Stimulated activated naive B cell treated with anti-CD40 and anti-IgM and Interleukin-4, amounts not matched to agents 10 μg/mL and 1 μg/mL and 100 μg/mL, for 72 hours (primary cell): ENCODE data around the gene SNRK.

Experiments
- ATAC-seq, 2 donors: fragments of 150-1000 bp; cut with Tn5 transposase; replicated peaks; 2 replicates each; pipeline ENCODE4 v1.10.0; 2021; ENCODE audit warnings: moderate library complexity in 1 of 2
- DNase-seq: peaks from one replicate; pipeline ENCODE4 v3.0.0; 2021
- H3K27ac Mint-ChIP-seq: one replicate; pipeline ENCODE4 v1.8.0; 2022; ENCODE audit warnings: mild to moderate bottlenecking, mixed read lengths
- H3K27me3 Mint-ChIP-seq, 2 donors: one replicate each; pipeline ENCODE4 v1.8.0; 2022; ENCODE audit warnings: mixed read lengths in 2 of 2
- H3K36me3 Mint-ChIP-seq, 2 donors: one replicate each; pipeline ENCODE4 v1.8.0; 2022; ENCODE audit warnings: mixed read lengths in 2 of 2, mild to moderate bottlenecking in 1 of 2
- H3K4me1 Mint-ChIP-seq, 2 donors: one replicate each; pipeline ENCODE4 v1.8.0; 2022; ENCODE audit warnings: mixed read lengths in 2 of 2, mild to moderate bottlenecking in 1 of 2
- H3K4me3 Mint-ChIP-seq, 2 donors: one replicate each; pipeline ENCODE4 v1.8.0; 2022; ENCODE audit warnings: mild to moderate bottlenecking in 2 of 2, mixed read lengths in 2 of 2, moderate library complexity in 1 of 2
- H3K9me3 Mint-ChIP-seq, 2 donors: one replicate each; pipeline ENCODE4 v1.8.0; 2022; ENCODE audit warnings: mixed read lengths in 2 of 2, mild to moderate bottlenecking in 1 of 2

SNRK gene

DNA sequence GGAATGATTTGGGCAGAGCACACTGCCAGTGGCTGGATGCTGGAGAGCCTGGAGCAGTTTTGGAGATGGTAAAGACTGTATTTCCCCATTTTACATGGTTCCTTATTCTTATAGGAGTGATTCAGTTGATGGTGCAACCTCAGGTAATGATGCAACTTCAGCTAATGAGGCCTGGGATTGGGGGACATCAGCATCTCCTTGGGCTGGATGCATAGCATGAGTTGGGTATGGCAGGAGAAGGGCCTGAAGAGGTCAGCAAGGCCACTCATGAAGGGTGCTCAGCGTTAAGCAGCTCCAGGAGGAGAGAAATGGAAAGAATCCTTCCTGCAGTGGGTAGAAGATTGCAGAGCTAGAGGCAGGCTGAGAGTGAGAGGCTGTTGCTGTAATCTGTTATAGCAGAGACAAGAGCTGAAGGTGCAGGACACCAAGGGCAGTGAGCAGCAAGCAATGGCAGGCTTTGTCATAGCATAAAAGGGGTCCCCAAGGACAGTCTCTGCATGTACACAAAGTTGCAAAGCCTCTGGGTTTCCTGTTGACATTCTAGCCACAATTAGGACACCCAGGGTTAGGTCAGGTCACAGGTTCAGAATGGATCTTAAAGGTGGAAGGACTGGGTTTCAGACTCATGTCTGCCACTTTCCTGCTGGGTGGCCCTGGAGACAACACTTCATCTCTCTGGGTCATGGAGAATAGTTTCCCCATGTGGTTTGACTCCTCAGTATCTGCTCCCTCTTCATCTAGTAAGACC, 29.5 kb upstream of the SNRK start:
- Mint-ChIP-seq H3K9me3 (no peaks in the 10 kb centered on the region), H3K4me1 (peaks cover 30 to 42% of the 10 kb centered on the region in 2 donors), H3K27ac (no peak overlapping the region), H3K36me3 (no peaks in the 10 kb centered on the region), H3K27me3 (peaks cover 0 to 4% of the 10 kb centered on the region in 2 donors), H3K4me3 (no peak overlapping the region)
- ATAC-seq (no peak), DNase-seq (no peak)

DNA sequence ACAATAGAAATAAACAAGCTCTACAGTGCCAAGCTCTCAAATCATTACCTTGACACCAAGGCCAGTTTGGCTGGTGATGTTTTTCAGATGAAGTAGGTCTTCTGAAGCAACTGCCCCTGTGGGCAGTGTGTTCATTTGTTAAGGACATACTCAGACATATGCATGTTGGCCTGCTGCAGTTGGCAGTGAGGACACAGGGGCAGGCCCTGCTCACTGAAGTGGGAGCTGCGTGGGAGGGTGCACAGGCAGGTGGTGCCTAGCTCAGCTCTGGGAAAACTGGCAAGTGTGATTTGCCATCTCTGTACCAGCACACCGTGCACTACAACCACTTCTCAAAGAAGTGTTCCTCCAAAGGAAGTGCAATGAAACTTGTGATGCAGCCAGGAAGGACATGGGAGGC, 28.5 kb upstream of the SNRK start:
- Mint-ChIP-seq H3K27ac (no peak overlapping the region), H3K4me1 (peaks cover 30 to 42% of the 10 kb centered on the region in 2 donors), H3K9me3 (no peaks in the 10 kb centered on the region), H3K36me3 (no peaks in the 10 kb centered on the region), H3K4me3 (no peak overlapping the region), H3K27me3 (no peaks in the 10 kb centered on the region)
- DNase-seq (no peak), ATAC-seq (peak; percentile 45 to 65)

DNA sequence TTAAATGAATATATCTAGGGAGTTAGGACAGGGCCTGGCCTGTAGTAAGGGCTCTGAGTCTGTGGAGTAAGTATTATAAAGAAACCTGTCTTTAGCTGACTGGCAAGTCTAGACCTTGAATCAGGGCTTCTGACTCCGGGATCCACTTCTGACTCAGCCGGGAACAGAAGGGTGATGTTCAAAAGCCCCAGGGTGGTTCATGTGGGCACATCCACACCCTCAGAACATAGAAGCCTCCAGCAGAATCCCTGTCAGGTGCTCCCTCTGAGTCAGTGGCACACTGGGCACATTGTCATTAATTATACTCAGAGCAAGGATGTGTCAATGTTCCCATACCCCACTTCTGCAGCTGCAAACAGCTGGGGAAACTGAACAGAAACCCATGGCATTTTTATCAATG, 26.7 kb upstream of the SNRK start:
- H3K27me3 Mint-ChIP-seq: no peaks in the 10 kb centered on the region
- H3K4me1 Mint-ChIP-seq: peaks cover 30 to 42% of the 10 kb centered on the region in 2 donors
- DNase-seq (no peak), ATAC-seq (no peak)
- no peak overlapping the region for H3K4me3 Mint-ChIP-seq
- H3K36me3 Mint-ChIP-seq: no peaks in the 10 kb centered on the region
- no peak overlapping the region for H3K27ac Mint-ChIP-seq
- H3K9me3 Mint-ChIP-seq: no peaks in the 10 kb centered on the region

DNA sequence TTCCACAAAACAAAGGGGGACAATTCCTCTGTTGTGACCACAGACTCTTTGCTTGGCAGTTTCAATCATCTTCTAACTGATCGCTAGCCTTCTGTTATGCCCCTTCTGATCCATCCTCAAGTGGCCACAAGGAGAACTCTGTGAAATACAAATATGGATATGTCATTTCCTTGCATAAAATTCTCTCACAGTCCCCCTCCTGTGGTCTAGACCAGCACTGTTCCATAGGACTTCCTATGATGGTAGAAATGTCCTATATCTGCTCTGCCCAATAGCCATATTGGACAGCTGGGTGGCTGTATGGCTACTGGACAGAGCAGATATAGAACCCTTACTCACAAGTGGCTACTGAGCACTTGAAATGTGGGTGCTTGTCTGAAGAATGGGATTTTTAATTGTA, 25.9 kb upstream of the SNRK start:
- no peak for DNase-seq
- no peaks in the 10 kb centered on the region for H3K36me3 Mint-ChIP-seq
- no peaks in the 10 kb centered on the region for H3K9me3 Mint-ChIP-seq
- no peak overlapping the region for H3K27ac Mint-ChIP-seq
- H3K27me3 Mint-ChIP-seq: no peaks in the 10 kb centered on the region
- H3K4me3 Mint-ChIP-seq: no peak overlapping the region
- ATAC-seq: no peak
- H3K4me1 Mint-ChIP-seq: peaks cover 30 to 42% of the 10 kb centered on the region in 2 donors

DNA sequence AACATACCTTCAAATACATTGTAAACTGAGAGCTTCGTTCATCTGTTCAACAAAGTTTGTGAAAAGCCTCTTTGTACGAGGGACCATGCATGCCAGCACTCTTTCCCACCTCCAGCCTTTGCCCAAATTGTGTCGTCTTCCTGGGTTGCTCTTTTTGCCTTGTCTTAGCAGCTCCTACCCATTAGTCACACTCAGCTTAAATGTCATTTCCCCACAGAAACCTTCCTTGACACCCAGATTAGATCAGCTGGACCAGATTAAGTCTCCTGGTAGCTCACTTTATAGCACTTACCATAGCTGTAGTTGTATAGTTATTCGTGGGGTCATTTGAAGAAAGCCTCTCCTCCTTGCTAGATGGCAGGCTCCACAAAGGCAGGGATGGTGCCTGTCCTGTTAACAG, 24.1 kb upstream of the SNRK start:
- H3K4me1 Mint-ChIP-seq: peaks cover 15 to 25% of the 10 kb centered on the region in 2 donors
- H3K27me3 Mint-ChIP-seq: no peaks in the 10 kb centered on the region
- DNase-seq (no peak), ATAC-seq (no peak)
- H3K36me3 Mint-ChIP-seq: no peaks in the 10 kb centered on the region
- H3K9me3 Mint-ChIP-seq: no peaks in the 10 kb centered on the region
- H3K4me3 Mint-ChIP-seq: no peak overlapping the region
- H3K27ac Mint-ChIP-seq: no peak overlapping the region

DNA sequence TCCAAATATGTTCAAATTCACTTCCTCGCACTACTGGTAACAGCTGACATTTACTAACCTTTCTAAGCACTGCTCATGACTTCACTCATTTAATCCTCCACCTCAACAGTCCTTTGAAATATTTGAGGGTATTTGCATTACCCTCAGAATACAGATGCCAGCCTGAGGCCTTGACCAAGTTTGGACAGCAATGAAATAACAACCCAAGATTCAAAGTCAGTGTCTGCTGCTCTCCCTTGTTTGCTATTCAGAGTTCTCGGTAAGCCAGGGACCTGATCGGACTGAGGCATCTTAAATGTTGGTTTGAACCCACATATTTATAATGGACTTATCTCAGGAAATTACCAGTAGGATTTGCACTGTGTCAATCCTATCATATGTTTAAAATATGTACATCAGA, 19.9 kb upstream of the SNRK start:
- H3K27me3 Mint-ChIP-seq: no peaks in the 10 kb centered on the region
- no peak for ATAC-seq
- H3K9me3 Mint-ChIP-seq: no peaks in the 10 kb centered on the region
- no peak overlapping the region for H3K4me3 Mint-ChIP-seq
- no peak for DNase-seq
- no peaks in the 10 kb centered on the region for H3K36me3 Mint-ChIP-seq
- H3K4me1 Mint-ChIP-seq: no peaks in the 10 kb centered on the region
- no peak overlapping the region for H3K27ac Mint-ChIP-seq

DNA sequence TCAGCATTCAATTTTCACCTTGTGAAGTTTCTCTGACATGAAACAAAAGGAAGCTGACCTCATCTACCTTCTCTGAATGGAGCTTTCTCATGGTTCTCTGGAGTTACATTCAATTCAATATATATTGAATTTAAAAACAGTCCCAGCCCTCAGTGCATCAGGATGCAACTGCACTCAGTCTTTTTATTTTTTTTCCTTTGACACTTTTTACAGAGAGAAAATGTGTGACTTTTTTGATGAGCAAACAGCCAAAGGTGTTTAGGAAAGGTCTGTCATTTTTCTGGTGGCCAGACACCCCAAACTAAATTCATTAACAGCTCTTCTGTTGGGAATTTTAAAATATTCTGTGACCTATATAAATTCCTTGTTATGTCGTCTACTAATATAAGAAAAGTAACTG, 19.3 kb upstream of the SNRK start:
- Mint-ChIP-seq H3K27me3 (no peaks in the 10 kb centered on the region), H3K36me3 (no peaks in the 10 kb centered on the region), H3K9me3 (no peaks in the 10 kb centered on the region), H3K27ac (no peak overlapping the region), H3K4me1 (no peaks in the 10 kb centered on the region), H3K4me3 (no peak overlapping the region)
- DNase-seq (no peak), ATAC-seq (no peak)

DNA sequence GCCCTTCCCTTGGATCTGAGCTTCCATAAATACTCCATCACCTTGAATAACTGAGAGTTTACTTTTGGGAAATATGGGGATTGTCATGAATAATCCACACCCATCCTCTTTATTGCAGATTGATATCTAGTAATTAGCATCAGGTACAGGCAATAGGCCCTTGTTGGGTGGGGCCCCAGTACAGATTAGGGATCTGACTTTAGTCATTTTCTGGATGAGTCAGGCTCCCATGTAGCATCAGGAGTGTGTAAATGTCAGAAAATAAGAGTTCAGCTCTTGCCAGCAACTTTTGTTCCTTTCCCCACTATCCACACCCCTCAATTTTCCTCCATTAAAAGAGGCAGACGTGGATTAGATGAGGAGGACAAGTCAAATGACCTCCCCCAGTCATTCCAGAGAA, 17.7 kb upstream of the SNRK start:
- H3K4me3 Mint-ChIP-seq: no peak overlapping the region
- DNase-seq: no peak
- H3K27me3 Mint-ChIP-seq: no peaks in the 10 kb centered on the region
- no peaks in the 10 kb centered on the region for H3K36me3 Mint-ChIP-seq
- H3K9me3 Mint-ChIP-seq: no peaks in the 10 kb centered on the region
- no peak overlapping the region for H3K27ac Mint-ChIP-seq
- no peaks in the 10 kb centered on the region for H3K4me1 Mint-ChIP-seq
- ATAC-seq: no peak

DNA sequence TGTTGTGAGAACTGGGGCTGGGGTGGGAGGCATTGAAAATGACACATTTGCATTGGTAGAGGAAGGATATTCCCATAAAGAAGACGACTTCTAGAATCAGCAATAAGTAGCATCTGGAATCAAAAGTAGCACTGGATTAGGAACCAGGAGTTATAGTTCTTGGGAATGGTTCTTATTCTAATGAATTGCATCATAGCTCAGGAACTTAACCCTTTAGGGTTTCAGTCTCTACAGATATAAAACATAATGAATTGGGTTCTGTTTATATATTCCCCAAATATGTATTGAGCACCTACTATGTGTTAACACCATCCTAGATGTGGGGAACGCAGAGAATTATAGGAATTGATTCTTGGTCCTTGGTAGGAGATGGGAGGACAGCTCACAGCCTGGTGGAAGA, 16.3 kb upstream of the SNRK start:
- DNase-seq: no peak
- Mint-ChIP-seq H3K4me3 (no peak overlapping the region), H3K27ac (no peak overlapping the region), H3K36me3 (no peaks in the 10 kb centered on the region), H3K4me1 (no peaks in the 10 kb centered on the region), H3K27me3 (no peaks in the 10 kb centered on the region), H3K9me3 (no peaks in the 10 kb centered on the region)
- ATAC-seq: no peak

DNA sequence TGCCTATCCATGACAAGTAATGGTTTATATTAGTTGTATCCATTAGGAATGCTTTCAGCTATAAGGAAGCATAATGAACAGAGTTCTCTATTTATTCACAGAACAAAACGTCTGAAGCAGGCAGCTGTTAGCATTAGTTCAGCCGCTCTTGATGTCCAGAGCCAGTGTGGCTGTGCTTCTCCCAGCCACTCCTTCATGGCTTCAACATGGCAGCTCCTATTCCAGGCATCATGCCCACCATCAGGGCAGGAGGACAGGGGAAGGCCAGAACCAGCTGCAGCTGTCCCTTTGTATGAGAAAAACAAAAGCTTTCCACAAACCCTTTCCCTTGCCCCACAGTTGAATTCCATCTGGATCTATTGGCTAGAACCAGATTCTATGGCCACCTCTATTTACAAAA, 12.9 kb upstream of the SNRK start:
- H3K27ac Mint-ChIP-seq: no peak overlapping the region
- no peaks in the 10 kb centered on the region for H3K9me3 Mint-ChIP-seq
- H3K36me3 Mint-ChIP-seq: no peaks in the 10 kb centered on the region
- ATAC-seq (no peak), DNase-seq (no peak)
- H3K4me3 Mint-ChIP-seq: no peak overlapping the region
- no peaks in the 10 kb centered on the region for H3K4me1 Mint-ChIP-seq
- H3K27me3 Mint-ChIP-seq: peaks cover 4 to 5% of the 10 kb centered on the region in 2 donors

DNA sequence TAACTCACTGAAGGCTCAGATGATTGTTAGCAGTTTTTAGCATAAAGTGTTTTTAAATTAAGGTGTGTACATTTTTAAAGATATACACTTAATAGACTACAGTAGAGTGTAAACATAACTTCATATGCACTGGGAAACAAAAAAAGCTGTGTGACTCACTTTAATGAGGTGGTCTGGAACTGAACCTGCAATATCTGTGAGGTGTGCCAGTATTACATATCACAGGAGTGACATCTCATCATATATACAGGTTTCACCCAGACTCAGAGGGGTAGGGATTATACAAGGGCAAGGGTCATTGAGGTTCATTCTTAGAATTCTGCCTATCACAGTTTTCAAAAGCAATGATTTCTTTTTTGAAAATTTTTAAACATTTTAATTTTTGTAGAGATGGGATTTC, 7.3 kb upstream of the SNRK start:
- Mint-ChIP-seq H3K27me3 (peaks cover 13 to 16% of the 10 kb centered on the region in 2 donors), H3K4me1 (no peaks in the 10 kb centered on the region), H3K27ac (no peak overlapping the region), H3K36me3 (no peaks in the 10 kb centered on the region), H3K9me3 (no peaks in the 10 kb centered on the region), H3K4me3 (no peak overlapping the region)
- ATAC-seq (no peak), DNase-seq (no peak)

DNA sequence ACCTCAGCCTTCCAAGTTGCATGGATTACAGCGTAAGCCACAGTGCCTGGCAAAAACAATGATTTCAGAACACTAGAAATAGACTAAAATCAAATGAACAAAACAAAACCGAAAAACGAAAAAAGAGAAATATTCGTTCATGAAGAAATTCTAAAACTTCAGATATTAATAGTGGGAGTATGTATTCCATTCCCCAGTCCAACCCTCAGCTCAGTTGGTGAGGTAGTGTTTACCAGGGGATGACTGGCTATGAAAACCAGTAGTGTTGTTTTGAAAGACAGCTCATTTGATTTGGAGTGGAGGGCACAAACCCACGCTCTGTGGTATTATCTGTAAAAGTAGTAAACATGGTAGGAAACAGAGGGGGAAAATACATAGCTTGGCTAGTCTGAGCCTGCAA, 6.8 kb upstream of the SNRK start:
- H3K36me3 Mint-ChIP-seq: no peaks in the 10 kb centered on the region
- ATAC-seq: no peak
- H3K4me1 Mint-ChIP-seq: no peaks in the 10 kb centered on the region
- H3K27ac Mint-ChIP-seq: no peak overlapping the region
- no peaks in the 10 kb centered on the region for H3K9me3 Mint-ChIP-seq
- no peak for DNase-seq
- no peak overlapping the region for H3K4me3 Mint-ChIP-seq
- peaks cover 13 to 16% of the 10 kb centered on the region in 2 donors for H3K27me3 Mint-ChIP-seq

DNA sequence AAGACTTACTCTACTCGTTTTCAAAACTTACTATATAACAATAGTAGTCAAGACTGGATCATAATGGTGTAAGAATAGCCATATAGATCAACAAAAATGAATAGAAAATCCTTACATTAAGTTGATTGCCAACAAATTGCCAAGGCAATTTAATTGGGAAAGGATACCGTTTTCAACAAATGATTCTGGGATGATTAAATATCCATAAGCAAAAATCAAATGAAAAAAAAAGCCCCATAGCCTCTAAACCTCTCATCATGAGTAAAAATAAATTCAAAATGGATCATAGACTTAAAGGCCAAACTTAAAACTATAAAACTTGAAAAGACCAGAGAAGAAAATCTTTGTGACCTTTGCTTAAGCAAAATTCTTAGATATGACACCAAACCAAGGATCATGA, 5.3 kb upstream of the SNRK start:
- ATAC-seq: no peak
- no peak overlapping the region for H3K27ac Mint-ChIP-seq
- H3K36me3 Mint-ChIP-seq: no peaks in the 10 kb centered on the region
- H3K4me3 Mint-ChIP-seq: no peak overlapping the region
- H3K9me3 Mint-ChIP-seq: no peaks in the 10 kb centered on the region
- peaks cover 2 to 5% of the 10 kb centered on the region in 2 donors for H3K4me1 Mint-ChIP-seq
- H3K27me3 Mint-ChIP-seq: peaks cover 13 to 16% of the 10 kb centered on the region in 2 donors
- no peak for DNase-seq

DNA sequence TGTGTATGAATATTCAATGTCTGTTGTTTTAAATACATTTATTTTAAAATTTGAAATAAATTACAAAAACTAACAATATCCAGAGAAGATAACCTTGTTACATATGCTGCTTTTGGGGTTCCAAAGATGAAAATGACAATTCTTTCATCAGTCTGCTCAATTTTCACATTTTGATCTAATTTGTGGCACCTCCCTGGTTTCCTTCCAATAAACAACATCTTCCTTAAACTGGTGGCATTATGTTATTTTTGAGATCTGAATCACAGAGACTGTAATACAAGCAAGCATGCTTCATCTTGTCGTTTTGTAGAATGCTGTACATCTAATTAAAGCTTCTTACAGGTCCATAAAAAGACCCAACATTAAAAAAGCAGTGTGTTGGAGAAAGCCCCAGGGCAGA, 2.2 kb upstream of the SNRK start:
- H3K9me3 Mint-ChIP-seq: no peaks in the 10 kb centered on the region
- no peak overlapping the region for H3K4me3 Mint-ChIP-seq
- ATAC-seq: no peak
- peaks cover 4% of the 10 kb centered on the region in 2 donors for H3K36me3 Mint-ChIP-seq
- no peak for DNase-seq
- no peak overlapping the region for H3K27ac Mint-ChIP-seq
- peaks cover 7 to 11% of the 10 kb centered on the region in 2 donors for H3K27me3 Mint-ChIP-seq
- peaks cover 10 to 19% of the 10 kb centered on the region in 2 donors for H3K4me1 Mint-ChIP-seq

DNA sequence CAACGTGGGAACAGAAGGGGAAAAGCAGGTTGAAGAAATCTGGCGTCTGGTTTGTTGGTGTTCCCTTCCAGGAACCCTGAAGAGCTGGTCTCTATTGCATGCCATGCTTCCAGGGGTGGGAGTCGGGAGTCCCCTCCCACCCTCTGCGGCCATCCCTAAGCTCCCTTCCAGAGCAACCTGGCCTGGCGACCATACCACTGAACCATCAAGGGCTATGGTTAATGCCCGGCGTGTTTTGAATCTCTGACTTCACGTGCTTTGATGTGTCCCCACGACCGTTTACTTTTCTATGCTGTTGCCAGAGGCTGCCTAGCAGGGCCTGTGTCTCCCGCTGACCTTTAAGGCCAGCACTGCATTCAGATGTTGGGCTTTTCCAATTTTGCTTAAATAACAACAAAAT, 696 bp upstream of the SNRK start:
- H3K4me3 Mint-ChIP-seq: peak overlapping the region; percentile 64 to 97
- no peaks in the 10 kb centered on the region for H3K9me3 Mint-ChIP-seq
- peaks cover 21 to 34% of the 10 kb centered on the region in 2 donors for H3K4me1 Mint-ChIP-seq
- peaks cover 11 to 13% of the 10 kb centered on the region in 2 donors for H3K36me3 Mint-ChIP-seq
- ATAC-seq (no peak), DNase-seq (no peak)
- peak overlapping the region; percentile 65 for H3K27ac Mint-ChIP-seq
- H3K27me3 Mint-ChIP-seq: peaks cover 0 to 4% of the 10 kb centered on the region in 2 donors
